GM19099 (cell line): Measurements from ENCODE around the gene FIG4.

Source experiments
- POLR2A ChIP-seq: IDR thresholded peaks from 3 replicates; pipeline ENCODE4 v1.6.1; 2011; ENCODE audit warnings: low read depth; ENCODE audit not compliant: insufficient read length; ENCODE audit errors: extremely low read depth

Gene FIG4

GRCh38 chr6:109801794-109802193, 110.7 kb downstream of the FIG4 start:
- no peak for TF ChIP-seq POLR2A

- no peak for TF ChIP-seq POLR2A
Measured at GRCh38 chr6:109804020-109804419, 112.9 kb downstream of the FIG4 start.

GRCh38 chr6:109807881-109808280, 116.8 kb downstream of the FIG4 start:
- TF ChIP-seq POLR2A: no peak

- TF ChIP-seq POLR2A: no peak
Measured at GRCh38 chr6:109808837-109809236, 117.7 kb downstream of the FIG4 start.

GRCh38 chr6:109815054-109815453, 124.0 kb downstream of the FIG4 start:
- TF ChIP-seq POLR2A: no peak

GRCh38 chr6:109816452-109817374, 125.6 kb downstream of the FIG4 start:
- TF ChIP-seq POLR2A: no peak

- no peak for TF ChIP-seq POLR2A
Measured at GRCh38 chr6:109820706-109821350, 129.7 kb downstream of the FIG4 start.

- no peak for TF ChIP-seq POLR2A
Measured at GRCh38 chr6:109821428-109821827, 130.3 kb downstream of the FIG4 start.

- TF ChIP-seq POLR2A: no peak
Measured at GRCh38 chr6:109824105-109824504, 133.0 kb downstream of the FIG4 start.

GRCh38 chr6:109826551-109826950, 135.5 kb downstream of the FIG4 start:
- TF ChIP-seq POLR2A: no peak

GRCh38 chr6:109834131-109834530, 143.0 kb downstream of the FIG4 start:
- no peak for TF ChIP-seq POLR2A

GRCh38 chr6:109834595-109835437, 143.7 kb downstream of the FIG4 start:
- no peak for TF ChIP-seq POLR2A

GRCh38 chr6:109840034-109840433, 148.9 kb downstream of the FIG4 start:
- no peak for TF ChIP-seq POLR2A

GRCh38 chr6:109840796-109841195, 149.7 kb downstream of the FIG4 start:
- TF ChIP-seq POLR2A: no peak

GRCh38 chr6:109841869-109842268, 150.8 kb downstream of the FIG4 start:
- TF ChIP-seq POLR2A: no peak
